ENCODE measurements around the gene GATA2.
A peak's percentile ranks its signal among the peaks of the same experiment; 100 is the strongest.

The GATA2 gene

DNA sequence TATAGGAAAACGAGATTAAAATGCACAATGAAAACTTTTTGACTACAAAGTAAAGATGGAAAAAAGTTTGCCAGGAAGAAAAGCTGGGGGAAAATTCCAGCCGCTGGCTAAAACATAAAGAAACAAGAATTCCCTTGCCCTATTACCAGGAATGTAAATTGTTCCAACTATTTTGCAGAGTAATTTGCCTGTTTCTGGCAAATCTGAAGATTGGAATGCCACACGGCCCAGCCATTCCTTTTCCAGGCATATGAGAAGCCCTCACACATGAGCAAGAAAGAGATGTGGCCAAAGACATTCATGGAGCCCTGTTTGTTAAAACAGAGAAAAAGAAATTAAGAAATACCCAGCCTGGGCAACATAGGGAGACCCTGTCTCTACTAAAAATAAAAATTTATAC is 8.4 kb upstream of the GATA2 start:
- no peak for DNase-seq

DNA sequence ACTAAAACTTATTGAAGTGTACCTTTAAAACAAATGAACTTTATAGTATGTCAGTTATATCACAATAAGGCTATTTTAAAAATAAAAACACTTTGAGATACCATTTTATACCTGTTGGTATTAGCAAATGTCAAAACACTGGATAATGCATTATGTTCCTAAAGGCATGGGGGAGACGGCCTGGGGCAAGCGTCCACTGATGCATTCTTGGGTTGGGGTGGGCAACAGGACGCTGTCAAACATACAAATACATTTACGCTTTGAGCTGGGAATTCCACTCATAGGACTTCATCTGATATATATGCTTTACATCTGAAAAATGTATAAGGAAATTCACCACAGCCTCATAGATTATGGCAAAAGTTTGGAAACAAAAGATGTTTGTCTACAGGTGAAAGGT is 7.6 kb upstream of the GATA2 start:
- DNase-seq = no peak

DNA sequence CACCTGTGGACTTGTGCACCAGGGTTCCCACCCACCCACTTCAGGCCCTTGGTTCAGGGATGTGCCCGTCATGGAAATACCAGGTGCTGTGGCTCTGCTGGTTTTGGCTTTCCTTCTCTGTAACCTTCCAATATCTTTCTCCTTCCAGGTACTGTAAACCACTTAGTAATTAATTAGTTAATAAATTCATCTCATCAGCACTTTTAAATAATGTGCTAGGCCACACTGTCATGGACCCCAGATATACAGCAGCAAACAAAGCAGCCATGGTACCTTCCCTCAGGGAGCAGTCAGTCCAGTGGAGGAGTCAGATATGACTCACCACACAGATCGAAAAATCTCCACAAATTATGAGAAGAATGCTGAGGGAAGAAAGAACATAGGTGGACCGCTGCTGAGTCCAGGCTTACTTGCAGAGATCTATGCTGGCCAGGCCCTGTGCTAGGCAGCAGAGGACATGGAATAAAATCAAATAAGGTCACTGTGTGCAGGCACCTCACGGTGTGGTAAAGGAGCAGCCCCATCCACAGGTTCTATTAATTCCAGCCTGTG is 6.8 kb upstream of the GATA2 start:
- DNase-seq = no peak

DNA sequence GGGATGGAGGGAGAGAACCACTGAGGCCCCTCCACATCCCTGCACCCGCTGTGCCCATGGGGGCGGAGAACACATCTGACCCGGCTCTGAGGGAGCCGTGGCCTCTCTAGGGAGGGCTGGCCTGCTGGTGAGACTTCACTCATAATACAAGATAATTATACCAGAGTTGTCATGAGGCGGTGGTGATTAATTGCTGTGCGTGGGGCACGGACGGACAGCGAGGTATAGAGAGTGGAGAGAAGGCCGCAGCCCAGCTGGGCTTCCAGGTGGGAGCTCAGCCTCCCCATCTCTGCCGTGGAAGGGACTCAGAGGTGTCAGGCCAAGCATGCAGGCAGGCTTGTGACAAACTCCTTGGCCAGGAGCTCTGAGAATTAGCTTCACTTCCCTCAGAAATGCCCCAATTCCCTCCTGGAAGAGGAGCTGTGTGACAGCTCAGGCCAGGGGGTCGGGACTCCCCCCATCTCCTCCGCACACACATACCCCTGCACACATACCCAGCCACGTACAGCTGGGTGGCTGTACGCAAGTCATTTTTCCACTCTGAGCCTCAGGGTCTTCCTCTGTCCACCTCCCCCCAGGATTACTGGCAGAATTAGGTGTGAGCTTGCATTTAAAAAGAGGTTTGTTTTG is 6.0 kb upstream of the GATA2 start:
- DNase-seq = peak; percentile 30

DNA sequence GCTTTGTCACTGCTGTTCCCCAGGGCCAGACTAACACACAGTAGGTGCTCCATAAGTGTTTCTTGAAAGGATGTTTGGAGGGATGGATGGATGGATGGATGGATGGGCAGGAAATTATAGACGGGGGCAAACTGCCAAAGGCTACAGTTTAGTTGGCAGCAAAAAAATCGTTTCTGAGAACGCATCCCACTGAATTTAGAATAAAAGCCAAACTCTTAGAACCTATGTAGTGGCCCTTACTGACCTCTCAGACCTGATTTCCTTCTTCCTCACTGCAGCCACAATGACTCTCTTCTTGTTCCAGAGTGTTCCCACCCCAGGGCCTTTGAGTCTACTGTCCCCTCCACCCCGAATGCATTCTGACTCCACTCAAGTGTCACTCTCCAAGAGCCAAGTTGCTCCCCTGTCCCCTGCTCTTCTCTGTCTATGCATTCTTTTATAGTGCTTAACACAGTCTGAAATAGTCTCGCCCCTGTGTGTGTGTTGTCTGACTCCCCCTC is 5.2 kb upstream of the GATA2 start:
- DNase-seq = no peak

DNA sequence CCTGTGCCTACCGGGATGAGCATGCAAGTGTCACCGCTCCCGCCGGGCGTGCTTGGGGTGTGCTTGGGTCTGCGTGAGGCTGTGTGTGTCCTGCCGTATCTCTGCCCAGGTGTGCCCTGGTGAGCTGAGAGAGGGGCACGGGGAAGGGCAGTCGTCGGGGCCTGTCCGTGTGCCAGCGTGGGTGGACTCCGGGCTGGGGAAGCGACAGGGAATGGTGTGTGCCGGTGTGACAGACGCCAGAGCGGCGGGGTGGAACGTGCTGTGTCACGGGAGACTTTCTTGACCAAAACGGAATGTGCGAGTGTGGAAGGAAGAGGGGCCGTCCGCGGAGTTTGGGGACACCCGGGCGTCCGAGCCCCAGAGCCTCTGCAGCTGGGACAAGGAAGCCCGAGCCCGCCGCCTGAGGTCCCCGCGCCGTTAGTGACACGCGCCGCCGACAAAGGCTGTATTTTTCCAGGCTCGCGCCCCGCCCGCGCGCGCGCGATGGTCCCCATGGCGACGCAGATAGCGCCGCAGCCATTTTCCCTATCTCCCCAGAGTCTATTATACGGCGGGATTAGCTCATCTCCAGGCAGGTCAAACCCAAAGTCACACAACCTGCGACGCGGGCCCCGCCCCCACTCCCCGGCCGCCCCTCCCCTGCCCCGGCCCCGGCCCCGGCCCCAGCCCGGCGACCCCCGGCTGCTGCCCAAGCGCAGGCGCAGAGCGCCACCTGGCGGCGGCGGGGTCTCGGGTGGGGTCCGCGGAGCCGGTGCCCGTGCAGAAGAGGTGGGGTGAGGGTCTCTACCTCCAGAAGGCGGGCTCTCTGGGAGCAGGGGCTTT is 4.5 kb upstream of the GATA2 start:
- DNase-seq = peak; percentile 92

DNA sequence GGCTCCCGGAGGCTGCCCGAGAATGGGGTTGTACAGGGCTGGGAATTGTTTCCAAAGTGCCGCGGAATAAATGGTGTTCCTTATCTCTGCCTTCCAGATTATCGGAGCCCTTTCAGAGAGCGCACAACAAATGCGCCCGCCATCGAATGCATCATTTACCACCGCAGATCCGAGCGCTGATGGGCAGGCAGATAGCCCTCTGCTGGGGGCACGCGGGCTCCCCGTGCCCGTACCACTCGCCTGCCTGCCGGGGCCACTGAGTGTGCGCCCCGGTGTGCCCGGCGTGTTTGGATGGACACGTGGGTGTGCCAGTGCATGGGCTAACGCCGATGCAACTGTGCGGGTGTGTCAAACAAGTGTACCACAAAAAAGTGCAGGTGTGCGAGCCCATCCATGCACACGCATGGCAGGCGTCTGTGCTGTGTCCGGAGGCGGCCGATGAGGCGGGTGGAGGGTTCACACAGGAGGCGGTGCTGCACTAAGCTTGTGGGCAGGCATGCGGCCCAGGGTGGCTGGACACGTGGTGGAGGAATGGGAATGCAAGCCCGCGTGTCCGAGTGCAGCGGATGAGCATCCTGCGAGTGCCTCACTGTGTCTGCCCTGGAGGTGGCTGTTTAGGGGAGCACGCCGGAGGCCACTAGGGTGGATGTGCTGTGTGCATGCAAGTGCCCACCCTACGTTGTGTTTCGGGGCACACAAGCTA is 3.8 kb upstream of the GATA2 start:
- DNase-seq = no peak

DNA sequence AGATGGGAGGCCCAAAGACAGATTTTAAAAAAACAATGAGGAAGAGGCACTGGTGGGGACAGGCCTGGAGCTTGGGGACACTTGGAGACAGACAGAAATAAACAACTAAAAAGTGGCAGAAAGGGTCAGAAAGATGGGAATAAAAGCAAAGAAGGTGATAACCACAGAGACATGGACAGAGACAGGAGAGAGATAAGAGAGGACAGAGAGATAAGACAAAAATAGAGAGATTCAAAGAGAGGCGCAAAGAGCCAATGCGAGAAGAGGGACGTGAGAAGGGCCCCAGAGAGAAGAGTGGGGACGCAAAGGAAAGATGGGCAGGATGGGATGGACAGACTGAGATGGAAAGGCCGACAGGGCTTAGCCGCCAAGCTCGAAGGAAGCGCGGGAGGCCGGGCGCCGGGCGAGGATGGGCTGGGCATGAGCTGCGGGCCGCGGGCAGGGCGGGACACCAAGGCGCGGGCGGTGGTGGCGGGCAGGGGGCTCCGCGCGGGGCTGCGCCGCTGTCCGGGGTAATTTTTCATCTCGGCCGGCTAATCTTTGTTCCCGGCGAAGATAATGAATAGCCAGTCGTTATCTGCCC is 3.1 kb upstream of the GATA2 start:
- DNase-seq = no peak

DNA sequence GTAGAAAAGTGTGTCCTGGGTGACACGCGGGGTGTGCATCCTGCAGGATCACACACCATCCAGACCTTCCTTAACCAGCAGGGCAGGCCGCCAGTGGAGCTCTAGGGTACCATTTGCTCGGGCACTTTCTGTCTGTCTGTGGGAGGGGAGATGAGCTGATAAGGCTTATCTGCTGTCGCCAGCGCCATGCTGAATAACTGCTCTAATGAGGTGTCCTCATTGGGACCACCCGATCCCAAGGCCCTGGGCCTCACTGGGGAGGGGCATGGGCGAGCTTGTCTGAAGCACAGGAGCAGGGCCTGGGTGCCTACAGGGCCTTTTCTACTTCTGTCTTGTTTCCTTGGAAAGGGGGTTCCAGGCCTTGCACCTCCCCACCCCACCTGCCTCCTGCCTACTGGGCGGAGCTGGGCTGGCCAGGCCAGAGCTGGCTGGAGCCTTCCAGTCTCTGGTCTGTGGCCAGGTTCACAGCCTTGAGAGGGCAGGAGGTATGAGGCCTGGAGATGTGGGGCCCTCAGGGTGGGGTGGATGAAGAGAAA is 2.5 kb upstream of the GATA2 start:
- DNase-seq = no peak

DNA sequence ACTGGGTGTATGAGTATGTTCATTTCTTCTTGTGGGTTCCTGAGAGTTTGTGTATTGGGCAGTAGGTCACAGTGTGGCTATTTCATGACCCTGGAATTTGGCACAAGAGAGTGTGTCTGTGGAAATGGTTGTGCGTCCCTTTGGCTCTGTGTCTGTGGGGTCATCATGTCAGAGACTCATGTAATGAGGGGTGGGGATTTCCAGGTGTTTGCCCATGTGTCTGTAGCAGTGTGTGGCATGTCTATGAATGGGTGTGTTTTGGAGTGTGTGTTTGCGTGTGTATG is 1.3 kb upstream of the GATA2 start:
- DNase-seq = no peak

DNA sequence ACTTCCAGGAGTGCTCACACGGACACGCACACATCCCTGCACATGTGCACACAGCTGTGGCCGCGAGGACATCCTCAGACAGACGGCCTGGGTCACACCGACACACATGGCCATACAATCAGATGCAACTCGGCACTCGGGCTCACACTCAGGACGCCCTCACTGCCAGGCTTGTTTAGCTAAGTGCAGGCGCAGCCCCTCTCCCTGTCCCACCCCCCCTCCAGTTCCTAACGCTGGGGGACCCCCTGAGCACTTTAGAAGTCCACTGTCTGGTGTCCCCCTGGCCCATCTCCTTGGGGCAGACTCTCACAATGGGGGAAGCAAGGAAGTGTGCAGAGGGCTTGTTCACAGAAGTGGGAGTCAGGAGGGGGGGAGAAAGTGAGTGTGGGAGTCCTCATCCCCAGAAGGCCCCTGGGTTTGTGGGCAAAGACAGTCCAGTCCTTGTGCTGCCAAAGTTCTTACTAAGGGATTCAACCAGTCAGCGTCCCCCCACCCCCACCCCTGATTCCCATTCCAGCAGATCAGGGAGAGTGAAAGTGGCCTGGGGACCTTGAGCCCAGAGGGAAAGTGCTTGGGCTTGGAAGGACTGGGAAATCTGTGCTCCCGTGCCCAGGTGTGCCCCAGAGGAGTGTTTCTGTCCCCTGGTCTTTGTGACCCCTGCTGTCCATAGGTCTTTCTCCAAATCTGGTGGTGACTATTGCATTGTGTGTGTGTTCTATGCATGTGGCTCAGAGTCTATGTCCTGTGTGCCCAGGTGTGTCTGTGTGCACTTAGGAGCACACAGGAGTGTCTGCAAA is 767 bp upstream of the GATA2 start:
- no peak for DNase-seq

DNA sequence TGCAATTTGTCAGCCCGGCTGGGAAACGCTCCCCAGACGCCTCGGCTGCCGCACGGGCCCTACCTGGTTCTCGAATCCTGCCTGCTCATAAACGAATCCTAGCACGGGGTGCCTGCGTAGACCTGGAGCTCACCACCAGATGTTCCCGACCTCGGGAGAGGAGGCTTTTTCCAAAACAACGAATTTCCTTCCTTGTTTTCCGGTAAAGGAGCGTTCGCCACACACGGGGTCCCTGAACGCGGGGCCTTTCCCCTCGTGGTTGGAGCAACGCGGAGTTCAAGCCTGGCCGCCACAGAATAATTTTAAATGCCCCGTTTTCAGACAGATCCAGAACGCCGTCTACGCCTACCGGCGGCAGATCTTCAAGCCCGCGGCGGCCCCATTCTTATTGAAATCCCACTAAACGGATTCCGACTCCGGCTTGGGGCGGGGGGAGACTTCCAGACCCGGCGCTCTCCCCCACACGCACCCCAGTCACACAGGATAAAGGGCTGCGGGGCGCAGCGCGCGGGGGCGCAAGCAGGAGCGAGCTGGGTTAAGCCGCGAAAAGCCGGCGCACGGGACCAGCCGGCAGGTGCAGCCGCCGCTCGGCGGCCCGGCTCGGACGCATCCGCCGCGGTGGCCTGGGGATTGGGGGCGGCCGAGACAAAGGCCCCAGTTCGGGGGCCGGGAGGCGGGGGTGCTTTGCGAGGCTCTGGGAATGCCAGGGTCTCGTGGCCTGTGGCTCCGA is 895 bp downstream of the GATA2 start:
- no peak for DNase-seq

DNA sequence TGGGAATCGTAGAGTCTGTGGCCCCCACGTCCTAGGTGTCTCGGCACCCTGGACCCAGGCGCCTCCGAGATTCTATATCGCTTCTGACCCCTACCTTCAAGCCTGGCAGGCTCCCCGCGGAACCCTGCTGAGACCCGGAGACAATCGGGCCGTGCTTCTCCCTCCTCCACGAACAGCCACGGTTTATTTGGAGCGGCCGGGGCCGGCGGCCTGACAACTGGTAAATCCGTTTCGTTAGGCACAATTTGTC is 1.4 kb downstream of the GATA2 start:
- DNase-seq = no peak

DNA sequence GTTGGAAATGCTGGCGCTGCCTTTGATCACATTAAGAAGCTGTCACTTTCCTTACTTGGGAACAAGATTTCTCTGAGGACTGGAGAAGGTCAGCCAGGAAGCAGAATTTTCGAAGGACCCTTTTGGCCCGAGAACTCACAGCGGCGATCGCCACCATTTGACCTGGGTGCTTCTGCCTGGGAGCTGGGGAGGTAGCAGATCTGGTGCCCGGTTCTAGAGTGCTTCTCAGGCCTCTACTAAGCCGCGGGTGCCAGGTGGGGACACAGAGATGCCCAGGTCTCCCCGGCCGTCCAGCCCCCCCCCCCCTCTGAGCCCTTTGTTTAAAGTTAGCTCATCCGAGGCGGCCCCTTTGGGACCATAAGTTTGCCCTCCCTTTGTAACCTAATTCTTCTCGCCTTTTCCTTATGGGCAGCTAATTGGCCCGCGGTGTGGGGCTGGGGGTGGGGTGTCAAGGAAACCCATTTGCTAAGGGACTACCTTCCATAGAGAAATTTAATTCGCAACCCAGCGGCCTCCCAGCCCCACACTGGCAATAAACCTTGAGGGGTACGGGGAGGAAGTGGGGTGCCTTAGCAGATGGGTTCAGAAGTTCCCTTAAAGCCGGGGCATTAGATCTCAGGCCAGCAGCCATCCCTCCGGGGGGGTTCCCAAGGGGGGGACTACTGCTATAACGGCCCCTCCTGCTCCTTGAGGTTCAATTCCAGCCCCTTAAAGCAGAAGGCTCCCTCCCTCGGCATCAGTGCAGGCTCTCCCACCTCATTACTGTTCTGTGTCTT is 1.9 kb downstream of the GATA2 start:
- no peak for DNase-seq

DNA sequence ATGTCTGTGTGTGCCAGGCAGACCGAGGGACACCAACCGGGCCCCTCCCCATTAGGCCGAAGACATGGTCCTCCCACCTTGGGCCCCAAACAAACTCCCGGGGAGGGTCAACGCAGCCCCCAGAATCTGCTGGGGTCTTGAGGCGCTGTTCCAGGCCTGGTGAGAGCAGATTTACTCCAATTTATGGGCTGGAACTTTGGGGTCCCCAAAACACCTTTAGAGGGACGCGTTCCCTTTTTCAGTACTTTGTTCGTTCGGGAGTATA is 2.4 kb downstream of the GATA2 start:
- DNase-seq = no peak

DNA sequence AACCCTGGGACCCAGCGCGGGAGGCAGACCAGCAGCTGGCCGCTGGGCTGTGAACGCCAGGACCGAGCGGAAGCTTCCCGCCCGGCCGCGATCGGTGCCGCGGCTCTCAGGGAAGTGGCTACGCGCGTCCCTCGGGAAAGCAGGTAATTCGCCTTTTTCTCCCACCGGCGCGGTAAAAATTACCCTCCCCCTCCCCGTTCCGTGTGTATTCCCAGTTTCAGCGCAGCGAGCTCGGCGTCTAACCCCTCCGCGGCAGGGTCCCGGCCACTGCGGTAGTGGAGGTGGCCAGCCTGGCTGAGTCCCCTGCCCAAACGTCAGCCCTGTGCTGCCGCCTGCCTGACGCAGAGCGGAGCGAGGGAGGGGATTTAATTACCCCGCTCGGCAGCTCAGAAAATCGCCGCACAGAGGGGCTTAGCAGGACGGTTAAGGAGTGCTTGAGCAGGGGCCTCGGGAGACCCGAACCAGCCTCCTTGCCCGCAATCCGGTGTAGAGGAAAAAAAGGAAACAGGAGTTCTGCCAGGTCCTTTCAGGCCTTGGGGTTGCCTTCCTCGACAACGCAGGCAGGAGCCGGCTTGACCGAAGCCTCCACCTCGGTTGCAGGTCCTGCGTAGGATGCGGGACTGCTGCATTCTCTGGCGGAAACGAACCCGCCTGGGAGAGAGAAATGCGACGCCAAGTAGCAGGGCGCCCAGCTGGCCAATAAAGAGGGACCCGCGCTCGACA is 2.9 kb downstream of the GATA2 start:
- peak; percentile 75 for DNase-seq

DNA sequence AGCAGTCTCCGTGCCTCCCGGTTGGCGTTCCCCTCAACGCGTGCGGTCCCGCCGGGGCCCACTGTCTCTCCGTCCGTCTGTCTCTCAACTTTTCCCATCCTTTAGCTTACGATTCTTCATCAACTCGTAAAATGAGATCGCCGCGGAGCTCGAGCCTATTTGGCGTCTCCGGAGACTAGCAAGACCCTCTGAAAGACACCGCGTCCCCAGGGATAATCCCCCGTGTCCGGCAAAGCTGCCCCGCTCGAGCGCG is 3.4 kb downstream of the GATA2 start:
- no peak for DNase-seq

DNA sequence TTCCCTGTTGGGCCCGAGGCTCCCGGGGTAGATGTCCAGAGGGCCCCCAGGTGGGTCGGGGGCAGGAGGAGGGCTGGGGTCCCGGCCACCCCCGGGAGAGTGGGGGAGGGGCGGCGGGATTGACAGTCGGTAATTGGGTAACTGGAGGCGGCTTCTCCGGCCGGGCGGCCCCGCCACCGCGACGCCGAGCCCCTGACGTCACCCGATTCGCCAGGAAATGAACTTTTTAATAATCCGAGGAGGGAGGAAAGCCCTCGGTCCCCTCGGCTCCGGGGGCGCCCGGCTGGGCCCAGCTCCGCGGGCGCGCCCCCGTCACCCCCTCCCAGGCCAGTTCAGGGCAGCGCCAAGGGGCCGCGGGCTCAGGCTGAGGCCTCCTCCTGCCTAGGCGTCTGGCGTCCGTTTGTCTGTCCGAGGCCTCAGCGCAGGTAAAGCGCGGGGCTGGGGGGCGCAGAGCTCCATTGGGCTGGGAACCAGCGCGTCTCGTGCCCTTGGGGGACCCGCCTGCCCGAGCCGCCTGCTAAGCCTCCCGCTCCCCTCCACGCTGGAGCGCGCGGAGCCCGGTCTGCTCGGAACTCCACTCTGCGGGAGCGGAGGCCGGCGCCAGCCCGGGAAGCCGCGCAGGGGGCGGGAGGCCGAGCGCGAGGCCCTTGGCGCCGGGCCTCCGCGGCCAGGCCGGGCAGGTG is 3.9 kb downstream of the GATA2 start:
- DNase-seq = peak; percentile 61

DNA sequence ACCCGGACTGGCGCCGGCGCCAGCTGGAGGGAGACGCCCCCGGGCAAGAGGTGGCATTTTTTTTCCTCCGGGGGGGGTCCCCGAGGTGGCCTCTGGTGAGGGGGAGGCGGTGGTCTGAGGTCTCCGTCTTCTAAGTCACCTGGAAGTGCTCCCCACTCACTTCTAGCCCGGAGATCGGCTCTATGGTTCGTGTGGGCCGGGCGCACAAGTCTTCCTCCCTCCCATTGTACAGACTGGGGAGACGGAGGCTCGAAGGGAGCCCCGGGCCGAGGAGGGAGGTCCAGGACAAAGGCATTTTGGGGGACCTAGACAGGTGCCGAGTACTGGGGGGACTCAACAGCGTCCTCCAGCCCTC is 4.4 kb downstream of the GATA2 start:
- peak; percentile 39 for DNase-seq

DNA sequence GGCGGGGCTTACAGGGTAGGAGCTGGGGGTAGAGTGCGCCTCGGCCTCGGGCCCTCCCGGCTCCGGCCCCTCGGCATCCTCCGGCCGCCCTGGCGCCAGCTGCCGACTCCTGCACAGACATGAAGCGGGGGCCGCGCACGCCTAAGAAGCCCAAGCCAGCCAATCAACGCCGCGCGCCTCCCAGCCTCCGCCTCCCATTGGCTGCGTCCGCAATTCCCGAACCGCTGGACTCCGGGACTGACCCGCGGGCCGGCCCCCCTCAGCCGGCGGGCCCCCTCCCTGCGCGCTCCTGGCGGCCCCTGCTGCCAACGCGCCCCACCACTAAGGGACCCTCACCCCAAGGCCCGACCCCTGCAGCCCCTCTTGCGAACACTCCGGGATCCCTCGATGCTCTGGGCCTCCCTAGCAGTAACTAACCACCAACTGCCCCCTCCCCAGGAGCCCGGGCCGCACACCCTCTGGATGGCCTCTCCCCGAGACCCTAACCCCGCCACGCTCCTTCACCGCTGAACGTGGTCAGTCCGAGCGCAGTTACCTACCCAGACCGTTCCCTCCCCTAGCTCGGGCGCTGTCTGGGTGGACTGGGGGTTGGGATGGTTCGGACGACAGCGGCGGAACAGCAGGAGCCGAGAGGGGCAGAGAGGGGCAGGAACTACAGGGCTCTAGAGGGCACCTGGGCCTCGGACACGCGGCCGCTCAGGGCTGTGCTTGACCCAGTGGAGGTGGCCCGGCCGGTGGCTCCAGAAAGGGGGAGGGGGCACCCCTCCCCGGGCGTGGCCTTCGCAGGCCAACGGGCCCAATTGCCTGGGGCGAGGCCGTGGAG is 5.0 kb downstream of the GATA2 start:
- DNase-seq = peak; percentile 93

Measured in COR-L47 (cell line).